ENCODE results near the gene LAMA5. TPM values are rescaled to one million over a fixed set of nuclear protein-coding genes. Genes with fewer than 3 reads are reported as not detected.

The LAMA5 gene
- total RNA-seq, 2 experiments from 2014 or later = 0.99 to 1.9 TPM

DNA sequence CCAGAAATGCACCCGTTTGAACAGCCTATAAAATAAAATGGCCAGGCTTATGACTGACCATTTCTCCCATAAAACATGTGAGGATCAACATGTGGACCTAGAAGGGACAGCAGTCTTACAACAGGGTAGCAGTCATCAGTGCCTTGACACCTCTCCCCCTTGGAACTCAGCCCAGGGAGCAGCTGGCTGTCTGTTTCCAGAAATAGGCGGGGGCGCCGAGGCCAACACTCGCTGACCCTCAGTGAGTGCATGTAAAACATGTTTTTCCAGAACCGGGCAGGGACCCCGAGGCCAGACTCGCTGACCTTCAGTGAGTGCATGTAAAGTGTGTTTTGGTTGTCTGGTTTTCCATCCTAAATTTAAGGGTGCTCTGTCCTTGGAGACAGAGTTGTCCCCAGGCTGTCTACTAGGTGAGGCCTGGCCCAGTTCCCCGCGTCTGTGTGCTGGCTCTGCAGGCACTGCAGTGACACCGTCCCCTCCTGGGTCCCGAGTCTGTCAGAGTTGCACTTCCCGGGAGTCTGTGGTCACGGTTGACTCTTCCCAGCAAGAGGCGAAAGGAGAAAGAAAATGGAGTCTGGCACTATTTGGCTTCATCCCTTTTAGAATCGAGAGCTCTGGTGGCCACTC lies 84.1 kb downstream of the LAMA5 start:
- Mint-ChIP-seq H3K36me3 (peaks cover 10% of the 10 kb centered on the region), H3K9me3 (ENCODE audit: low read depth) (no peaks in the 10 kb centered on the region), H3K27me3 (no peaks in the 10 kb centered on the region), H3K4me1 (no peaks in the 10 kb centered on the region), H3K27ac (no peak overlapping the region), H3K4me3 (no peak overlapping the region)
- DNase-seq = no peak
- no peak for ATAC-seq
- CTCF ChIA-PET = no interaction called here

DNA sequence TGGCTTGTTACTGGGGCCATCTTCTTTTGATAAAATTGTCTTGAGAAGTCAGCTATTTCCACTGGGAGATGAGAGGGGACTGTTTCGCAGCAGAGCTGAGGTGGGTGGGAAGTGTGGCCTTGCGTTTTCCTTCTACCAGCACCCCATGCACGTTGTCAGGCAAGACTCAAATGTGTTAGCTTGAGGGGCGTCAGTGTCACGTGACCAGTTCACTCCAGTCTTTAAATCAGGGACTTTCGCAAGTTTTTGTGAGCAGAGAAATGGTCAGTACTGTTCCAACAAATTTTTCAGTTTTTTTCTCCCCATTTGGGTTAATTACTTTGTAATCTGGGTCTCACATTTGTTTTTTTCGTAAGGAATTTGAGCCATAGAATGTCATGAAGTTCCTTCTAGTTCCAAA lies 85.0 kb downstream of the LAMA5 start:
- no peaks in the 10 kb centered on the region for H3K27me3 Mint-ChIP-seq
- DNase-seq (no peak), ATAC-seq (no peak)
- no peaks in the 10 kb centered on the region for H3K4me1 Mint-ChIP-seq
- no peak overlapping the region for H3K27ac Mint-ChIP-seq
- no peaks in the 10 kb centered on the region for H3K9me3 Mint-ChIP-seq (ENCODE audit: low read depth)
- CTCF ChIA-PET = no interaction called here
- H3K36me3 Mint-ChIP-seq = peaks cover 10% of the 10 kb centered on the region
- no peak overlapping the region for H3K4me3 Mint-ChIP-seq

DNA sequence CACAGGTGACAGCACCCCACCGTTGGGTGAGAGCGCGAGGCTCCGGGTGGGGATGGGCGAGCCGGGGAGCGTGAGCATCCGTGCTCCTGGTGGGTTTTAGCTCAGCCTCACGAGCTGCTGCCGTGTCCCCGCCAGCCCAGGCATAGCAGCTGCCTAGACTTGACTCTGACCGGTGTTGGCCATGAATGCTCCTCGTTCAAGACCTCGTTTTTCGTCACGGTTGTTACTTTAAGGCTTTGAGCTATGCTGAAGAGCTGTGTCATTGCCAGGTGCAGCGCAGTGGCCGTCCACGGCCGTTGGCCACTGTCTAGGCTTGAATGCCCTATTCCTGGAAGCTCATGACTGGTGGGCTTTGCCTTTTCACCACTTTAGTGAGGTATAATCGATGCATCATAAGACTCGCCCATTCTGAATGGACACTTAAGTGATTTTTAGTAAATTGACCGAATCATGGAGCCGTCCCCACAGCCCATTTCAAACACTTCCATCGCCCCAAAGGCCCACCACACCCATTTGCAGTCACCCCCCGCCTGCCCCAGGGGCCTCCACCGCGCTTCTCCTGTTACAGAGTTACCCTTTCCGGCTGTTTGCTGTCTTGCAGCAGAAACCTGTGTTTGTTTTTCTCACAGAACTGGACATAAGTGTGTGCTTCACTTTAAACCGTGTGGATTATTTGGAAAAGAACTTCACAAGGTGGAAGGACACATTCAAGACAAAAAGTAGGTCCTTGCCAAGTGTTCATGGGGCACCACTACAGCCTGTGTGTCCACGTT lies 85.8 kb downstream of the LAMA5 start:
- H3K27me3 Mint-ChIP-seq = no peaks in the 10 kb centered on the region
- H3K4me3 Mint-ChIP-seq = no peak overlapping the region
- H3K27ac Mint-ChIP-seq = no peak overlapping the region
- DNase-seq (no peak), ATAC-seq (no peak)
- H3K9me3 Mint-ChIP-seq (ENCODE audit: low read depth) = no peaks in the 10 kb centered on the region
- H3K36me3 Mint-ChIP-seq = peaks cover 10% of the 10 kb centered on the region
- no peaks in the 10 kb centered on the region for H3K4me1 Mint-ChIP-seq
- CTCF ChIA-PET = no interaction called here

DNA sequence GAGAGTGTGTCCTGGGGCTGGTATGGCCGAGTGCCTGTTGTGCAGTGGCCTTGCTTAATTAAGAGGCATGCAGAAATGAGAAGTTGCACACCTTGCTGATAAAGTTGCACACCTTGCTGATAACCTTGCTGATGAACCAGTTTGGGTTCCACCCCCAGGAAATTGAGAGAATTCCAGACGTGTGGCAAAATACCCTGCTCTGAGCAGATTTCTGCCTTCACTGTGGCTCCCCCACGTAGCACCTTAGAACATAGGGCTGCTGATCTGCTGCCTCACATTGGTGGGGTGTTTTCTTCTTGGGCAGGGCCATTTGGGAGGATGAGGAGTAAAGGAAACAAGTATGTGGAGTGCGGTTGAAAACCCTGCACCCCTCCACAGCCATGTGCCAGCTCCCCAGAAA lies 86.8 kb downstream of the LAMA5 start:
- no peaks in the 10 kb centered on the region for H3K9me3 Mint-ChIP-seq (ENCODE audit: low read depth)
- CTCF ChIA-PET = no interaction called here
- no peak overlapping the region for H3K4me3 Mint-ChIP-seq
- DNase-seq (no peak), ATAC-seq (no peak)
- H3K36me3 Mint-ChIP-seq = peaks cover 10% of the 10 kb centered on the region
- H3K27me3 Mint-ChIP-seq = no peaks in the 10 kb centered on the region
- H3K4me1 Mint-ChIP-seq = no peaks in the 10 kb centered on the region
- H3K27ac Mint-ChIP-seq = no peak overlapping the region

DNA sequence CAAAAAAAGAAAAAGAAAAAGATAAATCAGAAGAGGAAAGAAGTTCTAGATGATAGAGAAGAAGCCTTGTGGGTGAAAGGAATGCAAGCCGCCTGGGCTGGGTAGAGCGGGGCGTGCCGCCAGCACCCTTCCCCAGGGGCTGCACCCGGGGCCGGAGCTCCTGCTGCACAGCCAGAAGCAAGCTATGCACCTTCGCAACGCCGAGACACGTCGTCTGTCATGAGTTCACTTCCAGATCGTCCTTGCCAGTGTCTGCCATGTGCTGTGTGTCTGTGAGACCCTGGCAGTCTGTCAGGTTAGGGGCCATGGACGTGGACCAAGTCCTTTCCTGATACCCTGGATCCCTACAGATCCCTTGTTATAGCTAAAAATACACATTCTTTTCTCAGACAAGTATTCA lies 89.9 kb downstream of the LAMA5 start:
- H3K4me3 Mint-ChIP-seq = no peak overlapping the region
- H3K9me3 Mint-ChIP-seq (ENCODE audit: low read depth) = no peaks in the 10 kb centered on the region
- CTCF ChIA-PET = no interaction called here
- ATAC-seq (no peak), DNase-seq (no peak)
- H3K36me3 Mint-ChIP-seq = peaks cover 10% of the 10 kb centered on the region
- H3K27ac Mint-ChIP-seq = no peak overlapping the region
- no peaks in the 10 kb centered on the region for H3K27me3 Mint-ChIP-seq
- H3K4me1 Mint-ChIP-seq = no peaks in the 10 kb centered on the region

DNA sequence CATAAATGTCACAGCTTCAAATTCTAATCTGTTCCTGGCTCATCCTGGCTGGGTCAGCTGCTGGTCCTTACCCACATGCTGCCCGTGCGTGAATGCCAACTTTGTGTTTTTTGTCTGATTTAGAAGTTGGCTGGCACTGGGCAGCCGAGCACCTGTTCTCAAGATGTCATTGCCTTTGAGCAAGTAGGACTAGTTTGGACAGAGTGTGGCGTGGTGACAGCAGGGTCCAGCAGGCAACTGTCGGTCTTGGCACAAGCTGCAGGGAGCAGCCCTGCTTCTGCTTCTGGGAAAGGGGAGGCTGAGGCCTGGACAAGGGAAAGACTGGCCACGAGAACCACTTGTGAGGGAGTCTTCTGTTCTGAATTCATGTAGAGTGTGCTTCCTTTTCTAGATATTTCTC lies 90.7 kb downstream of the LAMA5 start:
- no peaks in the 10 kb centered on the region for H3K9me3 Mint-ChIP-seq (ENCODE audit: low read depth)
- no peak overlapping the region for H3K27ac Mint-ChIP-seq
- CTCF ChIA-PET = no interaction called here

DNA sequence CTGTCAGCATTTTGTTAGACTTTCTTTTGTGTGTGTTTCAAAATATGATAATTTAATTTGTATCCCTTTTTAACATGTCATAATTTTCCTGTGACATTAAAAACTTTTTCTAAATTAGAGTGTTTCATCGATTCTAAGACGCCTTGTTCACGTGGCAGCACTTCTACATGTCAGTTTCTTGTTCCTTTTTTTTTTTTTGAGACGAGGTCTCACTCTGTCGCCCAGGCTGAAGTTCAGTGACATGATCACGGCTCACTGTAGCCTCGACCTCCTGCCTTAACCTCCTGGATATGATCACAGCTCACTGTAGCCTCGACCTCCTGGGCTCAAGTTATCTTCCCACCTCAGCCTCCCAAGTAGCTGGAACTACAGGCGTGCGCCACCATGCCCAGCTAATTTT lies 91.9 kb downstream of the LAMA5 start:
- H3K9me3 Mint-ChIP-seq (ENCODE audit: low read depth) = no peaks in the 10 kb centered on the region
- ATAC-seq = no peak
- peaks cover 2% of the 10 kb centered on the region for H3K36me3 Mint-ChIP-seq
- H3K4me1 Mint-ChIP-seq = no peaks in the 10 kb centered on the region
- no peak overlapping the region for H3K27ac Mint-ChIP-seq
- H3K4me3 Mint-ChIP-seq = no peak overlapping the region
- CTCF ChIA-PET = no interaction called here
- H3K27me3 Mint-ChIP-seq = no peaks in the 10 kb centered on the region
- DNase-seq = no peak

More for the DNA sequence above, 90.7 kb downstream of the LAMA5 start:
- Mint-ChIP-seq H3K4me1 (no peaks in the 10 kb centered on the region), H3K4me3 (no peak overlapping the region), H3K27me3 (no peaks in the 10 kb centered on the region), H3K36me3 (peaks cover 6% of the 10 kb centered on the region)
- no peak for DNase-seq
- no peak for ATAC-seq

DNA sequence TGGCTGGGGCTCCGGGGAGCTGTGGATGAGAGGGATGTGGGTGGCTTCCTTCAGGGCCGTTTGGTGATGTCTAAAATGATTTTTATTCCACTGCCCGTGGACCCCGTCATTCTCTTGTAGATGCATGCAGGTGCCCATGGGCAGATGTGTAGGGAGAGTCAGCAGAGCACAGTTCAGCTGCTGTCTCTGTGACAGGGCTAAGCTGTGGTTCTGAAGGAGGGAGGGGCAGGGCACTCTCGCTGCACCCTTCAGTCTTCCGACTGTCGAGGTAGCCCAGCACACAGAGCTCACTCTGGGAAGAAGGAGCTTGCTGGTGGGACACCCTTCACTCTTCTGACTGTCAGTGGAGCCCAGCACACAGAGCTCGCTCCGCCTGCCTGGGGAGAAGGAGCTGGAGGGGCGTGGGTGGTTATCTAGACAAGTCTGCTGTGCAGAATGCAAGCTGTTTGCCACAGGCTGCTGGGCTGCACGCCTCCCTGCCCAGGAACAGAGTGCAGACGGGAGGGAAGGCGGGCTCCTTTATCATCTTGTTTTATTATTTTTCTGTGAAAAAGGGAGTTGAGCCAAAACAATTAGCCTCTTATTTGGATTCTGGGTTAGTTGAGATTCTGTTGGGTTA lies 92.7 kb downstream of the LAMA5 start:
- no peaks in the 10 kb centered on the region for H3K4me1 Mint-ChIP-seq

DNA sequence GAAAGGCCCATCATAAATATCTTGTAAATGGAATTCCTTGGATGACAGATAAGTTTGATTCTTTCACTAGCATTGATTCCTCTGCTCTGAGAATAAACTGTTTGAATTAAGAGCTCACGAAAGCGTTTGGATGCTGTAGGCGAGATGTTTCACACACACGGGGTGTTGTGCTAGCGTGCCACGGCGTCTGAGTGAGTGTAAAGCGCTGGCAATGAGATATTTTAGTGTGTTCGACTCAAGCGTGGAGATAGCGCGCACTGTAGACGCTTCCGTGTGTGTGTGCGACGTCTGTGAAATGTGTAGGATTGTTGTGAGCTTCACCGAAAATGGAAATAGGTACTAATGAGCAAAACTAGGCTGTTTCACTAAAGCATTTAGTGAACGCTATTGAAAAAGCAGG lies 93.7 kb downstream of the LAMA5 start:
- Mint-ChIP-seq H3K27ac (no peak overlapping the region), H3K4me1 (no peaks in the 10 kb centered on the region), H3K27me3 (no peaks in the 10 kb centered on the region), H3K36me3 (no peaks in the 10 kb centered on the region), H3K9me3 (ENCODE audit: low read depth) (no peaks in the 10 kb centered on the region), H3K4me3 (no peak overlapping the region)
- DNase-seq (no peak), ATAC-seq (no peak)
- CTCF ChIA-PET = no interaction called here

More for the DNA sequence above, 92.7 kb downstream of the LAMA5 start:
- Mint-ChIP-seq H3K27ac (no peak overlapping the region), H3K27me3 (no peaks in the 10 kb centered on the region), H3K4me3 (no peak overlapping the region), H3K9me3 (ENCODE audit: low read depth) (no peaks in the 10 kb centered on the region), H3K36me3 (no peaks in the 10 kb centered on the region)
- ATAC-seq (no peak), DNase-seq (no peak)
- CTCF ChIA-PET = no interaction called here

DNA sequence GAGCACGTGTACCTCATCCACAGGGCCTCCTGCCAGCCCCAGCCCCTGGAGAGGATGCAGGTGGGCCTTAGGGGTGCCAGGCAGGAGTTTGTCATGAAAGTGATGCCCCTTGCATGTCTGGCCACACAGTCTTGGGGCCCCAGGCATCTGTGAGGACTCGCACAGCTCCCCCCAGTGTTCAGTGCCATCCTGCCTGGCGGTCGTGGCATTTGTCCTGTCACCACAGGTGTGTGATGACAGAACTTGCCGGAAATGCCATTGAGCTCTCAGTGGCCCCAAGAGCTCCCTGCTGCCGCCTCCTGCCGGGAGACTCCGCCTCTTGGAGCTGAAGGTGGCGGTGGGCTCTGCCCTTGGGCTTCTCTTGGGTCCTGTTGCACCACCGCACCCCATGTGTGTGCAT lies 94.9 kb downstream of the LAMA5 start:
- Mint-ChIP-seq H3K9me3 (ENCODE audit: low read depth) (no peaks in the 10 kb centered on the region), H3K4me1 (no peaks in the 10 kb centered on the region), H3K27me3 (no peaks in the 10 kb centered on the region), H3K36me3 (no peaks in the 10 kb centered on the region), H3K4me3 (no peak overlapping the region), H3K27ac (no peak overlapping the region)
- ATAC-seq (no peak), DNase-seq (no peak)
- CTCF ChIA-PET = no interaction called here

DNA sequence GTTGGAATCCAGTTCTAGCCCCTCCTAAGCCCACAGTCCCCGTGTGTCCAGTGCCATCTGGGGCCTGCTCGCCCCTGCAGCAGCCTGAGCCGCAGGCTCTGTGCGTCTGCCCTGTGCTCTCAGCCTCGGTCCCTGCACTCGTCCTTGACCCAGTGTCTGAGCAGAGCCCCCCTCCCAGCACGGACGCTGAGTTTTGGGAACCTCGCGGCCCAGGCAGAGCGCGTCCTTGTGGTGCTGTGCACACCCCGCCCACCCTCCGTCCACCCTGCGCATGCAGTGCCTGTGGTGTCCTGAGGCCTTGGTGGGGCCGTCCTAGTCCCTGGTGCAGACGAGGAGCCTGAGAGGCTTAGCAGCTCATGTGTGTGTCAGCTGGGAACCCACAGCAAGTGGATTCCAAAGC lies 97.2 kb downstream of the LAMA5 start:
- no peak for ATAC-seq
- H3K27ac Mint-ChIP-seq = no peak overlapping the region
- peaks cover 3% of the 10 kb centered on the region for H3K36me3 Mint-ChIP-seq
- CTCF ChIA-PET = no interaction called here
- H3K9me3 Mint-ChIP-seq (ENCODE audit: low read depth) = no peaks in the 10 kb centered on the region
- no peaks in the 10 kb centered on the region for H3K4me1 Mint-ChIP-seq
- no peaks in the 10 kb centered on the region for H3K27me3 Mint-ChIP-seq
- no peak overlapping the region for H3K4me3 Mint-ChIP-seq
- DNase-seq = no peak

DNA sequence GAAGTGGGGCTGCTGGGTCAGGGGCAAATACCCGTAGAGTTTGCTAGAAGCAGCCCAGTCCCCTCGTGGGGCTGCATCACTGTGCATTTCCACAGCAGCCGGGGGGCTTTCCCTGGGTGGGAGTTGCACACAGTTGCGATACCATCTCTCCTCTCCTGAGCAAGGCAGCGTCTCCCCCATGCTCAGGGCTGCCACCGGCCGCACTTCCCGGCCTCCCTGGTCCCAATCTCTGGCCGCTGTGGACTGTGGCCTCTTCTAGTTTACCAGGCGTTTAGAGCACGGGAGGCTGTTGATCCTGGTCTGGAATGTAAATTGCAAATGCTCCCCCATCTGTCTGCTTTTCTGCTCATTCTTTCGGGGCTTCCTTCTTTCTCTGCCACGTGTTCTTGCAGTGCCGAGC lies 97.7 kb downstream of the LAMA5 start:
- H3K9me3 Mint-ChIP-seq (ENCODE audit: low read depth) = no peaks in the 10 kb centered on the region
- H3K36me3 Mint-ChIP-seq = peaks cover 7% of the 10 kb centered on the region
- CTCF ChIA-PET = no interaction called here
- ATAC-seq (no peak), DNase-seq (no peak)
- no peaks in the 10 kb centered on the region for H3K4me1 Mint-ChIP-seq
- no peak overlapping the region for H3K4me3 Mint-ChIP-seq
- no peaks in the 10 kb centered on the region for H3K27me3 Mint-ChIP-seq
- H3K27ac Mint-ChIP-seq = no peak overlapping the region

DNA sequence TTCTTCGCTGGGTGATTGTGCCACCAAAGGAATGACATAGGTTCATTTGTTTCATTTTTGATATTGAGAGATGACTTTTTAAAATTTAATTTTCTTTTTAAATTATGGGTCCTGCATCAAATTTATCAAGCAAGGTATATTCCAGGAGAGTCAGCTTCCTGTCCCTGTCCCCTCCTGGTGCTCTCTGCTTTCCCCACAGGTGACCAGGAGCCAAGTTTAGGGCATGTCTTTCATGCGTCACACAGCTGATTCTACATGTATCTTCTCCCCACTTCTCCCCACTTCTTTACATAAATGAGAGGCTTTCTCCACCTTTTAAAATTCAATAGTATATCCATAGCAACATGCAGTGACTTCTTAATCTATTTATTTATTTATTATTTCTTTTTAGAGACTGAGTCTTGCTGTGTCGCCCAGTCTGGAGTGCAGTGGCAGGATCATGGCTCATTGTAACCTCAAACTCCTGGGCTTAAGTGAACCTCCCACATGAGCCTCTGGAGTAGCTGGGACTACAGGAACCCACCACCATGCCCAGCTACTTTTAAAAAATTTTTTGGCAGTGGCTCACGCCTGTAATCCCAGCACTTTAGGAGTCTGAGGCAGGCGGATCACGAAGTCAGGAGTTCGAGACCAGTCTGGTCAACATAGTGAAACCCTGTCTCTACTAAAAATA lies 98.7 kb downstream of the LAMA5 start:
- H3K9me3 Mint-ChIP-seq (ENCODE audit: low read depth) = no peaks in the 10 kb centered on the region
- no peak overlapping the region for H3K4me3 Mint-ChIP-seq
- ATAC-seq (no peak), DNase-seq (no peak)
- H3K27me3 Mint-ChIP-seq = no peaks in the 10 kb centered on the region
- H3K36me3 Mint-ChIP-seq = peaks cover 7% of the 10 kb centered on the region
- CTCF ChIA-PET = no interaction called here
- H3K4me1 Mint-ChIP-seq = no peaks in the 10 kb centered on the region
- no peak overlapping the region for H3K27ac Mint-ChIP-seq

DNA sequence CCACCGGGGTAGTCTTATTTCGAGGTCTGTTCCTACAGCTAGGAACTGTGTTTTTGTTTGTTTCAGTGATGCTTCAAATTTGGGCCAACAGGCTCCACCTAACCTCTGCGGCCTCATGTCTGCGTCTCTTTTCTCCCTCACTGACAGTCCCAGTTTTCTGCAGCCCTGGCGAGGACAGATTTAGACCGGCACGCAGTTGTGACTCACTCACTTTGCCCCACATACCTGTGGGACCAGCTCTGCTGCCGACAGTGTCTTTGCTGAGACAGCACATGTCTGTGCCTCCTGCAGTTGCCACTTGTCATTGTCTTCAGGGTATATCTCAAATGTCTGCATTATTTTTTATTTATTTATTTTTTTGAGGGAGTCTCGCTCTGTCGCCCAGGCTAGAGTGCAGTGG lies 99.6 kb downstream of the LAMA5 start:
- DNase-seq (no peak), ATAC-seq (no peak)
- Mint-ChIP-seq H3K36me3 (peaks cover 7% of the 10 kb centered on the region), H3K4me3 (no peak overlapping the region), H3K27me3 (no peaks in the 10 kb centered on the region), H3K27ac (no peak overlapping the region), H3K9me3 (ENCODE audit: low read depth) (no peaks in the 10 kb centered on the region), H3K4me1 (no peaks in the 10 kb centered on the region)
- CTCF ChIA-PET = no interaction called here

All from activated CD8-positive, alpha-beta memory T cell treated with anti-CD3 and anti-CD28 coated beads, Interleukin-2, amount 10 ng/mL, durations not matched to agents 7 days and 5 days (primary cell).